NCI-H146 treated with DMSO at 0.1 percent for 48 hours (cell line): Measurements from ENCODE around the gene LRMDA.
A peak's percentile ranks its signal among the peaks of the same experiment; 100 is the strongest.

Experiments used
- DNase-seq: peaks from one replicate; lab custom pipeline; 2025; ENCODE audit not compliant: unreplicated experiment; lab: John Stamatoyannopoulos, UW

The LRMDA gene

DNA sequence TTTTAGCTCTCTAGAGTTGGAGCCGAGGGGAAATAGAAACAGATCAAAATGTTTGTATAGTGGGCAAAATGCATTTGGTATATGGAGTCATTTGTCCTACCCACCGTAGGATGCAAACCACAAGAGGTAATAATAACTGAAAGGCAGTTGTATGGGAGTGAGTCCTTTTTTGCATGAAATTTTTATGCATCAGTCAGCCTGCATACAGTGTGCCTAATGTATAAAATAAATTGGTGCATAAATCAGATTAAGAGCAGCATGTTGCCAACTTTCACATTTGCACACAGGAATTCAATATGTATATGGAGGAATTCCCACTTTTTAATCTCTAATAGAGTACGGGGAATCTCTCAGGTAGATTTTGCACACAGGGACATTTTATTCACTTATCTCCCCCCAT is 262.8 kb downstream of the LRMDA start:
- DNase-seq = no peak

DNA sequence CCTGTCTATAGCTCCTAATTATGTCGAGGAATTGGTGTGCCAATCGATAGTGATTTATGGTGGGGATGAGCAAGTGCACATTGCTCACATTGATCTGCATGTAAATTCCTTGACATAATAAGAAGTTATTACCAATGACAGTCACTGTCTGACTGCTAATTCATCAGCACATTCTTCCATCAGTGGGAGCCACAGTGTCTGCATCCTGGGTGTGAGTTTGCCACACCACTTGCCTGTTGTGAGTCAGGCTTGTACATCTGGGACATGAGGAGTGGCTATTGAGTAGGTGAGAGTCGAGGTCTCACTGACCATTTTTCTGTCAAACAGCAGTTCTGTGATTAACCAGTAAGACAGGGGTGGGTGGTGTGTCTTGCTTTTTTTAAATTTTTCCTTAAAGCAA is 263.4 kb downstream of the LRMDA start:
- no peak for DNase-seq

DNA sequence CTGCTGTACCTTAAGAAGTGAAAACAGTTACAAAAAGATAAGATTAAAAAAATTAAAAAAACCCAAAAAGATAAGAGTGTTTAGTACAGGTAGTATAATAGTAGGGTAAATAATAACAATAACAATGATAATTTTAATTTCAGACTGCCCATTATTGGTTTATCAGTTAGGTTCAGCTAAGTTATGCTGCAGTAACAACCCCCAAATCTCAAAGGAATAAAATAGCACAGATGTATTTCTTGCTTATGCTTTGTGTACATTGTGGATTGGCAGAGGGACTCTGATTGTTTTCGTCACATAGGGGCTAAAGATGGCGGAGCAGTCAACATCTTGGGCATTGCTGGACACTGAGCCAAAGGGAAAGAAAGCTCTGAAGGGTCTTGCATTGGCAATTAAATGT is 264.6 kb downstream of the LRMDA start:
- no peak for DNase-seq

DNA sequence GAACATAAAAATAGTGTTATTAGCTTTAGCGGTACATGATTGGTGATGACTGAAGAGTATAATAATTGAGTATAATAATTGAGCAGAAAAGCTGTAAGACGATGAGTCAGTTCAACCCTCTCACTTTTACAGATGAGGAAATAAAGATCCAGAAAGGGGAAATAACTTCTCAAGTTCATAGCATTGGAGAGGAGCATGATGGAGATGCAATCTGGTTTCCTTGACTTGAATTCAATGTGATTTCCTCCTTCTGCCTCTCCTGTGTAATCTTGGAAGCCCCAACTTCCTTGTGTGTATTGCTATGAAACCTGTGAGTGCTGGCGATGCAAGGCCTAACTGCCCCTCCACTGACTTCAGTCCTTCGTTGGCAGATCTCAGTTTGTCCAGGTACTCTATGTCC is 265.1 kb downstream of the LRMDA start:
- no peak for DNase-seq

DNA sequence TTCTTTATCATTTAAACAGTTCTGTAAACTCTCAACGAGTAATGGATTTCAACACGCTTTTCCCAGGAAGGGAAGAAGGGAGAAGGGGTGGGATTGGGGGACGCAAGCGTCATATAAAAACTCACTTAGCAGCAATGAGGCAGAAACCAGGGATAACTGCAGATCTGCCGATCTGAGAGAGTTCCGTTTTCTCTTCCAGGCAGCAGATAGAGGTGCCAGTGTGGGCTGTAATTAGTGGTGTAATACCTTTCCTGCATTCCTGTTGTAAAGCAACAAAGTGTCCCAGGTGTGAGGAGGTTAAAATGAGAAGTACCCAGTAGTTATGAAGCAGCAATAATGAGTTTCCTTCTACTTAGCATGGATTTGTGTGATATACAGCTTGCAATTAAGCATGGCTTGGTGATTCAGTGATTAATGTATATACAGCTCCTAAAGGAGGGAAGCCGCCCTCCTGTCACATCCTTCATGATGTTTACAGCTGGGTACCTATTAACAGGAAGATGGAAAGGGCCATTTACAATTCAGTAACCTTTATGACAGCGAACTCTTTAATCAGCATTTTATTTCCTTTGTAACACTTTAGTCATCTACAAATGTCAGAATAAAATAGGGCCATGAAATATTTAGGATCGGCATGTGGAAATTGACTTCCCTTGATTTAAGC is 271.9 kb downstream of the LRMDA start:
- no peak for DNase-seq

DNA sequence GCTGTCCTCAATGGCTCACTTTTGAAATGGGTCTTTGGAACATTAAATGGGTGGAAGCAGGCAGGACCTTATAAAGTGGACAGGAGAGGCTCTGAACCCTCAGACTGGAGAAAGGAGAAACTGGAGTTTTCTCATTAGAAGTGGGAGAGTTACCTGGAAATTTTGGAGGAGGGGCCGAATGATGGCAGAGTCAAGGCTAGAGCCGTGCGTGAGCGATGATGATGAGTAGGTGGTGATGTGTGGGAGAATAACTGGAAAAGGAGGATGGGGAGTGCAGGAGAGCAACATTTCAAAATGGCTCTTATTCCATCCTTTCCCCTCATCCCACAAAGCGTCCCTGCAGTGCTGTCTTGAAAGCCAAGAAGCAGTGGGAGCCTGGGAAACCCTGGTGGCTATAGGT is 274.0 kb downstream of the LRMDA start:
- no peak for DNase-seq

DNA sequence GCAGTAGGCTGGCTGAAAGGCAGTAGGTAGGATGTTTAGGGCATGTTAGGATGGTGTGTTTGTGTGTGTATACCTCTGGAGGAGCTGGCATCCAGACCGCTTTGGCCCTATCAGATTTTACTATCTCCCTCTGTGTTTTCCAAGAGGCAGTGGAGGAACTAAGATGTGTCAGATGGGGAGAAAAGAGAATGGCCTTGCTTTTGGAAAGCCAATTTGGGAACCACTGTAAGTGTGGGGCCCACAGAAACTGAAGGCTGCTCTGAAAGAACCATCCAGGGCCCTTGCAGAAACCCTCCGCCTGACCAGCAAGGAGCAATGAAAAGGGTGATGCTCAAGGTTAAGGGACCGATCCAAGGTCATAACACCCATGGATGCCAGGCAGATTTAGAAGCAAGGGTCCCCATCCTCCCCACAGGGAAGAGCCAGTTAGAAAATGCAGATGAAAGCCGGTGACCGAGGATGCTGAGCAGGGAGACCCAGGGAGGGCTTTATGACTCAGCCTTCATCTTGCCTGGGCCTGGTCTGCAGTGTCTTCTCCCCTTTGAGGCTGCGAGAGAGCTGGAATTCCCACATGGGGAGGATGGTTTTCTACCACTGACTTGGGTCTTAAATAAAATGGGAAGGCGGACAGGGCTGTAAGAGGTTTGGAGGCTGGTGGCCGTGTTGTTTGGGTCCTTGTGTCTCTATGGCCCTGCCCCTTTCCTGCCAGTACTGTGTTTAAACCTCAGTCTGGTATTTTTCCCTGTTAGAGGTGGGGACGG is 275.8 kb downstream of the LRMDA start:
- no peak for DNase-seq

DNA sequence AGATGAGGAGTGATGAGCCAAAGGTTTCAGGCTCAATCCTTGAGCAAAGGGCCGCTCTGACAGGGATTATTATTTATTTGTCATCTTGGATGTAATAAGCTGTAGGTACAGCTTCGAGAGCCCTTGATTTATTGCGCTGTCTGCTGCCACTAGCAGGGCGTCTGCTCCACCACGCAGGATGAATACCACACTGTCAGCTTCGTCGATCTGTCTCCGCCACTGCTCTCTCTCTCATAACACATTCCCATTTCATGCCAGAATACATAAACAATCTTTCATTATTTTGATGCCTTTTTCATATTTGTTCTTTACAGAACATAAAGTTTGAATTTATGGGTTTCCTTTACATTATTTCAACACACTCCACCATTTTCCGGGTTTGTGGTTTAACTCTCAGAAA is 276.6 kb downstream of the LRMDA start:
- no peak for DNase-seq

DNA sequence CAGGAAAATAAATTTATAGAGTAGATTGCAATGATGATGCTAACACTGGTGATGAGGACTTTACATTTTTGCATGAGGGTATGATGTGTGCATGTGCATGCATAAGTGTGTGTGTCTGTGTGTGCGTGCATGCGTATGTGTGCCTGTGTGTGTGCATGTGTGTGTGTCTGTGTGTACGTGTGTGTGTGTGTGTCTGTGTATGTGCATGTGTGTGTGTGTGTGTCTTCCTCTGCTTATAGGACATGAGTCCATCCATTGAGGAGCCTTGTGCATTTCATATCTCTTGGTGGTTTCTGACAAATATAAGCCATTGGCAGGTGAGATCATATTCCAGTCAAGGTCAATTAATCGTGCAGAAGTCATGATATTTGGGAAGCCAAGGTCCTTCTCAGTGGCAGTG is 277.8 kb downstream of the LRMDA start:
- no peak for DNase-seq

DNA sequence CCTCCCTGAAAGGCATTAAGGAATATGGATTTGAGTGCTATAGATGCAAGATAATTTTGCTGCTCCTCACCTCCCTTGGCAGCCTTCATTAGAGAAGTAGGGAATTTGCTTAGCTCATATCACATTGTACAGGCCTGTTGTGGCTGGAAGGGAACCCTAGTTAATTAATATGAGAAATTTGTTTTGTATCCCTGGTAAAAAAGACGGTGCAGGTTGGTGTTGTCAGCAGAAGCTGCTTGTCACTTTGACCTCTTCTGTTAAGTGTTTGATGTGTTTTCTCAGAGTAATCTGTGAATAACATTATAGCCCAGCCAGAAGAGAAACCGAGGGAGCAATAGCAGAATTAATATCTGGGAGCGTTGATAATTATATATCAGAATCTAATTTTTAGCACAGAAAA is 278.4 kb downstream of the LRMDA start:
- no peak for DNase-seq

DNA sequence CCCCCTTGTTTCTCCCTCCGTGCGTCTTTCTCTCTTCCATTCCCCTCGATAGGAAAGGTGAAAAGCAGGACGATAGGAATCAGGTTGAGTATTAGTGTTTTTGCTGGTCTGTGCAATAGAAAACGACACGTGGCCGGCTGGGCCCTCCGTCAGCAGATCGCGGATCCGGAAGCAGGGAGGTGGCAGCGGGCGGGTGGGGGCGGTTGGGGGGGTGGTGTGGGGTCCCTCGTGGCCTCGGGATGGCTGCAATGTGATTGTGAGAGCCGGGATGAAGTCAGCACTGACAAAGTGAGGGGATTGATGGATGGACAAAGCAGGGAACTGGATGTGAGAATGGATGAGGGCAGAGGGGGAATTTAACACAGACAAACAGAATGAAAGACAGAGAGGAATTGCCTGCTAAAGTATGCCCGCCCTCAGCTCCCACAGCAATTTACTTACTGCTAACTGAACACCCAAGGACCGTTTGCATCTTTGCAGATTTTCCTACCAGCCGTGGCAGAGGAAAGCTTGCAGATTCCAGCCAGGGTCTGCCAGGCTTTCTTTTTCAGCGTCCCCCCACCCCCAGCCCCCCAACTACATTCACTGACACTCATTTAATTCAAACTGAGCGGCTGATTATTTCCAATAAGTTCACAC is 280.9 kb downstream of the LRMDA start:
- DNase-seq = peak; percentile 76

DNA sequence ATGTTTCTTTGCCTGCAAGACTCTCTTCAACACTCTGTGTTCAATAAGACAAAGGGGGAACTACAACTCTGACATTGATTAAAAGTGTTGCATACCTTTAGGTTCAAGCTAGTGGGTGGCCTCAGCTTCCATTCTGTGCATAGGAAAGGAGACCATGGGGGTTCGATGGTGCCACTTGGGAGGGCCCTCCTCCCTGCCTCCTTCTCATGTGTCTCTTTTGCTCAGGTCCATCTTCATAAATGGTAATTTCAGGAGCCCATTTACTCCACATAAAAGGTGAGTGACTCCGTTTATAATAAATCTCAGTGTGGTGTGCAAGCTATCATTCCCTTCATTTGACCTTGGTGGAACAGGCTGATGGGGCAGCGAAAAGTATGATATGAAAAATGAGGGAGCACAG is 285.1 kb downstream of the LRMDA start:
- DNase-seq = no peak

DNA sequence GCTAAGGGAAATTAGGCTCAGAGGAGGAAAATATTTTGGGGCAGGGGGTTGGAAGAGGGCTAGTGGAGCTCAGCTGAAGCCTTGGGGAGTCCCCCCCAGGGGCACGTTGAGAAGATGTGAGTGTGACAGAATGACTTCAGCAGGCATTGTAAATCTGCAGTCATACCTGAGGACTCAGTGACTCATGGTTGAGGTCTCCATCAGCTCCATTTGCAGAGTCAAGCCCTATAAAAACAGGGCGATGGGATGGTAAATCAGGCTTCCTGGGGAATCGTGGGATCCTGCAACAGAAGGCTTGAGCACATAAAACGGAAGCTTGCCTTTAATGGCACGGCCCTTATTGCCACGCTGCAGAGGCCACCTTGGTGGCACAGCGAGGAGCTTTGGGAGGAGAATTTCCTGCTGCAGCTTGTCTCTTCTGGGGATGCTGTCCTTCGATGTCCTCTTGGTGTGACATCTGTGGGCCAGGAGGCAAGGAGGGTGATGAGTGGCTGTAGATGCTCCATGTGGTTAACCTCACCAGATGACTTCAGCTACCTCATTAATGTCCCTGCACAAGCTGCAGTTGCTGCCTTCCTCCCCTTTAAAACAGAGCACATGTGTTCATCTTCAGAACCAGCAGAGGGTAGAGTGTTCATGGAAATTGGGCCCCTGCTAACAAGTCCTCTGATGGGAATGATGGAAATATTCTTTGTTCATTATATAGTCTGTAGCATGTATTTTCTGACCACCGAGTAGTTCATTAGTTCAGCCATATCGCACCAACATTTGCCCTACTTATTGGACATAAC is 285.9 kb downstream of the LRMDA start:
- no peak for DNase-seq

DNA sequence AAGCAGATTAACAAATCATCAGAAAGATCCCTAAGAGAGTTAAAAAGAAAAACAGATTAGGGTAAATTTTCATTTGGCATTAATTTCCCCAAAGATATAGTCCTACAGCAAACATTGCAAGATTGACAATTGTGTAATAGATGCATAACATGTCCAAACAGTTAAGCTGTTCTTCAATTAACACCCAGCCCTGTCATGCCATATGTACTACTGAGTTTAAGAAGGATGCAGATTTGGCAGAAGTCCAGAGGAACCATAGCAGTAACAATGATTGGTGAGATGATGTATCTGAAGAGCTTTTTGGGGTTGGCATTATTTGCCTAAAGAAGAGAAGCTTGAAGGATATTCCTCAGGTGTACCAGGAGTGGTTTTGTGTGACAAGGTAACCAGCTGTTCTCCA is 287.6 kb downstream of the LRMDA start:
- DNase-seq = no peak

DNA sequence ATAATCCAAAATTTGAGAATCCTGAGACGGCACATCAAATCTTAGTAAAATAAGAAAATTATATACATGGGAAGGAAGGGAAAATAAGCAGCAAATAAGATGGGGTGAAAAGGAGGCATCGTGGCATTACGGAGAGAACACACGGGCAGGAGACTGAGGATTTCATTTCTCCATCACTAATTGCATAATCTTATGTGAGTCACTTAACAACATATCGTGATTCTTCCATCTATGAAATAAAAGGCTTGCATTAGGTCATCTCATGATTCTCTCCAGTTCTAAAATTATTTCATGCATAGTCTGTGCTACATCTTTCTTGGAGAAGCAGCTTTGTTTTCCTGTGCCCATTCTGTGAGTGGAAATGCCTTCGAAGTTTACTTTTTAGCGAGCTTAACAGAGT is 288.7 kb downstream of the LRMDA start:
- no peak for DNase-seq

DNA sequence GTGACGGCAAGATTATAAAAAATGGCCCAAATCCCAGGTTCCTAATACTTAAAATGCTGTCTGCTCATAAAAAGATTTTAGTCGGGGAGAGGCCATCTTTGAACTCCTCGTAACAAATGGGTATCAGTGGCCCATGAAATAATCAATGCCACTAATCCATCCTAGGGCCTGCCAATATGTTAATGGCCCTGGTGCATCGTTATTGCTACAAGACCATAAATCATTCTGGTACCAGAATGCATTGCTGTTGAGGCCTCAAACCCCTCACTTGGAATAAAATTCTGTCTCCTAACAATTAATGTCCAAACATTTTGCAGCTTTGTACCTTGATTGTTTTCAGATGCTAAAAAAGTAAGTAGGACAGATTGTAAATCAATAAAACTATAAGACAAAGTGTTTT is 290.6 kb downstream of the LRMDA start:
- DNase-seq = no peak

DNA sequence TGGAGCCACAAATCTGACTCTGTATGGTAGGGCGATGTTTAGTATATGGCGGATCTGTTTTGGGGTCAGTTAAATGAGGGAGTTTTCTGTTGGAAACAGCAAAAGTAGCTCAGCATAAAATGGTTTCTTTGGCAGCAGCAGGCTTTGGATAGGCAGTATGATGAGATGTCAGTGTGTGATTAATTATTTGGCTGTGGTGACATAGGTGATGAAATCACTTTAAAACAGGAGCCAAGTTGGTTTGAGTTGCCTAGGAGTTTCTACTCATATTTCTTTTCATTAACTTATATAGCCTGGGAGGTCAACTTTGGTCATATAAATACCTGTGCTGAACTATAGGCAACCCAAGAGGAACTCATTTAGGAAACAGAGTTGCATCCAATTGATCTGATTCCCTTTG is 291.2 kb downstream of the LRMDA start:
- DNase-seq = no peak

DNA sequence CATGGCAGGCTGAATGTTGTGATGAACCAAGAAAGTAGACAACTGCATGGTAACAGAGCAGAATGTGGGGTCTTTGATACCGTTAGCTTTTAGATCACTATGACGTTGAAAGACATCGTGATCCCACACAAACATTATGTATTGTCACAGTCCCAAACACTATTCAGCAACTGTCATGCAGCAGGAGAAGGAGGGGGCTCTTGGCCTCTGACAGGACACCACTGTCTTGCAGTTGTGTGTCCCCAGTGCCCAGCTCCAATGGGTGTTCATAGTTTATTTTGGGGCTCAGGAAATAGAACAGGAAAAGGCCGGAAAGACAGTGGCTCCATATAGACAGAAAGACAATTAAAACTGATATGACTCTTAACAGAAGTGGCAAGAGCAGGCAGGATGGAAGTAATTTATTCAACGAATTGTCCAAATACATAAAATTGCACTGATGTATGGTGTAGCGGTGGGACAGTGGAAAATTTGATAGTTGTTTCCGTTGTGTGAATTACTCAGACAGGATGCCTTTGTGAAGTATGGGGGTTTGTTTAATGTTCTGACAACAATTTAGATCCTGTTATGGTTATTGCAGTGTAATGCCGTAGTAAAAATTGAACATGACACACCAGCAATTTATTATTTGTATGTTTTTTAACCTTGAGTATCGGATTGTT is 292.0 kb downstream of the LRMDA start:
- DNase-seq = no peak

DNA sequence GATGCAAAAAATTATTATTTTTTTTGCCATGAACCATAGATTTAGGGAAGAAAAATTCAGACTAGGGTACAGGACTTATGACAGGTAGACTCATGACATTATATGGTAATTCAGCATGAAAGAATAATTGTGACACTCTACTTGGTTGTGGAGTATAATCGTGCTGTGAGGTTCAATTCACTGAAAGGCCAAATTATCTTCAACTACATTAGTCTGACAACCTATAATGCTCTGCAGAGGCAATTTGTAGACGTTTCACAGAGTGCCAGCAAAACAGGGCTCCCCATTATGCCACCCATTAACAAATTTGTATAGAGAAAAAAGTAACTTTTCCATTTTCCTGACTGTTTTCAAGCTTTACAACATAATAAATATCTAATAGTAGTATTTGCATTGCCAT is 292.6 kb downstream of the LRMDA start:
- no peak for DNase-seq

DNA sequence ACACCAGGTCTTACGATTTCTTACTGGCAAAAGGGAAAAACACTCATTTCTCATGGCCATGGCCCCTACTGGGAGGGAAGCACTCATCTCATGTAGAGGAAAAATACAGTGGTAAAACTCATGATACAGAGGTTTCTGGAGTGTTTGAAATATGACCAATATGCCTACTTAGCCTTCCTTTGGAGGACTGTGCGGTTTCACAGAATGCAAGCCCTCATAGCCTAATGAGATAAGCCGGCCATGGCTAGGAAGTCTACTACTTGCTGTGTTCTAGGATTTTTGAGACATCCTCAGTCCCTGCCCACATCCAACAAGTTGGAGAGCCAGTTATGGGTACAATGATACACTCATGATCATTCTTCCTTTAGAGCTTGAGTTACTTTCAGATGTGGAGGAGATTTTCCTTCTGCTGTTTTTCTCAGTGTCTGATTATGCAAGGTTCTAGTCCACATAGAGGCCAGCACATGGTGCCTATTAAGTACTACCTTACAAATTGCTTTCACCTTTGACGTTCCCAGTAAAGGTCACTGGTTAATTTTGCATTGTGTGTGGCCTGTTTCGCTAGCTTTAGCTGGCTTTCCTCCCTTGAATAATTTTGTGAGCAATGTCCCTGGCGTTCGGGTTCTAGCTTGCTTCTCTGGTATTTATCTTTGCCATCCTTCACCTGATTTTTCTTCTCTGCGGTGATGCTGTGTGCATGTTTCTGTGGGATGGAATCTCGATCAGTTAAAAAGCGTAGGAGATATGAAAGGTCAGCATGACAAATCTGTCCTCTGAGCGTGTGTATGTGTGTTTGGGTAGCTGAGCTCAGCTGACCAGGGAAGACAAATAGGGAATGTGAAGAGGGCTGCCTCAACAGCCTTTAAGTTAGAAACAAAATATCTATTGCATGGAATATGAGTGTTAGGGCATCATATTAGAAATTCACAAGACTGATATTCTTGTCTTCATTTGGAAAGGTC is 295.4 kb downstream of the LRMDA start:
- no peak for DNase-seq
